A549 treated with Mapracorat at 1 μM for 4 hours (cell line): ENCODE data around the gene SIX3. TPM values are rescaled to one million over a fixed set of nuclear protein-coding genes. Genes with fewer than 3 reads are reported as not detected.

Source experiments
- total RNA-seq: library from RNA; stranded (reverse); fragments of 200-300 nt; extraction: Qiagen RNA extraction; gene quantifications from 5 replicates; pipeline ENCODE4 v1.2.3, GENCODE V29; 2022

SIX3 gene
- 1.2 to 2.4 TPM (median 1.9 TPM) in 5 replicates for total RNA-seq

GRCh38 chr2:44941551-44942234 lies at the start of gene SIX3:
Gene SIX3 (plus strand): TSS chr2:44941702. CDS start chr2:44942105, 403 bp downstream.

Other genes with a start within 250 kb of the SIX3 start
- 0.96 to 1.4 TPM (median 1.2 TPM) in 5 replicates for gene SIX2, start 67.8 kb downstream of the SIX3 start, total RNA-seq